GM12878 (cell line): Measurements from ENCODE around the gene CALN1.

Experiments
- EZH2 ChIP-seq: IDR thresholded peaks from 2 replicates; pipeline ENCODE4 v1.6.1; 2012; ENCODE audit warnings: low read depth, mild to moderate bottlenecking, control low read depth, inconsistent platforms, low read length, borderline replicate concordance; ENCODE audit not compliant: control insufficient read depth
- MXI1 ChIP-seq: fragments of 150-350 bp; IDR thresholded peaks from 2 replicates; pipeline ENCODE4 v1.6.1; 2011; ENCODE audit warnings: low read depth, mild to moderate bottlenecking, inconsistent platforms, low read length, improper control_type of control experiment
- NR2F1 ChIP-seq: fragments of 450-650 bp; conservative IDR thresholded peaks from 2 replicates; pipeline ENCODE4 v1.6.1; 2017; ENCODE audit warnings: mild to moderate bottlenecking
- POLR2AphosphoS5 ChIP-seq: IDR thresholded peaks from 2 replicates; pipeline ENCODE4 v1.6.1; 2011; ENCODE audit warnings: mild to moderate bottlenecking, low read length, inconsistent platforms
- SP1 ChIP-seq: IDR thresholded peaks from one replicate; pipeline ENCODE4 v1.6.1; 2011; ENCODE audit warnings: low read depth, low read length
- TF ChIP-seq, protein P1 (sequence below), 3 experiments: IDR thresholded peaks in 2 of 3; conservative IDR thresholded peaks in 1 of 3; 2 replicates each; pipeline ENCODE4 v1.5.1; 2011; ENCODE audit warnings: low read depth in 3 of 3, low read length in 3 of 3, mild to moderate bottlenecking in 3 of 3, control low read depth in 2 of 3, moderate library complexity in 2 of 3, inconsistent platforms in 1 of 3, mixed read lengths in 1 of 3; ENCODE audit not compliant: control insufficient read depth in 2 of 3, insufficient read depth in 1 of 3; ENCODE audit errors: extremely low read depth in 1 of 3

DNA sequence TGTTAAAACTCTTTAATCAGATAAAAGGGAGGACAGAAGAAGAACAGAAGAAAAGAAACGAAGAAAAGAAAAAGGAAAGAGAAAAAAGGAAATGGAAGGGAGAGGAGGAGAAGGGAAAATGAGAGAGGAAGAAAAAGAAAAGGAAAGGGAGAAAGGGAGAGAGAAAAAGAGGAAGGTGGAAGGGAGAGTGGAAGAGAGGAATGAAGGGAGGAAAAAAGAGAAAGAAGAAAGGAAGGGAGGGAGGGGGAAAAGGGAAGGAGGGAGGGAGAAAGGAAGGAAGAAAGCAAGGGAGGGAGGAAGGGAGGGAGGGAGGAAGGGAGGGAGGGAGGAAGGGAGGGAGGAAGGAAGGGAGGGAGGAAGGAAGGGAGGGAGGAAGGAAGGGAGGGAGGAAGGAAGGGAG is 305.7 kb downstream of the CALN1 start:
- TF ChIP-seq EZH2 (no peak), NR2F1 (no peak), POLR2AphosphoS5 (no peak), MXI1 (no peak), SP1 (no peak)
- TF ChIP-seq, protein P1, sequence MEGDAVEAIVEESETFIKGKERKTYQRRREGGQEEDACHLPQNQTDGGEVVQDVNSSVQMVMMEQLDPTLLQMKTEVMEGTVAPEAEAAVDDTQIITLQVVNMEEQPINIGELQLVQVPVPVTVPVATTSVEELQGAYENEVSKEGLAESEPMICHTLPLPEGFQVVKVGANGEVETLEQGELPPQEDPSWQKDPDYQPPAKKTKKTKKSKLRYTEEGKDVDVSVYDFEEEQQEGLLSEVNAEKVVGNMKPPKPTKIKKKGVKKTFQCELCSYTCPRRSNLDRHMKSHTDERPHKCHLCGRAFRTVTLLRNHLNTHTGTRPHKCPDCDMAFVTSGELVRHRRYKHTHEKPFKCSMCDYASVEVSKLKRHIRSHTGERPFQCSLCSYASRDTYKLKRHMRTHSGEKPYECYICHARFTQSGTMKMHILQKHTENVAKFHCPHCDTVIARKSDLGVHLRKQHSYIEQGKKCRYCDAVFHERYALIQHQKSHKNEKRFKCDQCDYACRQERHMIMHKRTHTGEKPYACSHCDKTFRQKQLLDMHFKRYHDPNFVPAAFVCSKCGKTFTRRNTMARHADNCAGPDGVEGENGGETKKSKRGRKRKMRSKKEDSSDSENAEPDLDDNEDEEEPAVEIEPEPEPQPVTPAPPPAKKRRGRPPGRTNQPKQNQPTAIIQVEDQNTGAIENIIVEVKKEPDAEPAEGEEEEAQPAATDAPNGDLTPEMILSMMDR (IDR thresholded peaks at IDR 0.05 in 2 of 3, conservative IDR thresholded peaks at IDR 0.05 in 1 of 3; ENCODE audit: control insufficient read depth in 2 of 3, extremely low read depth in 1 of 3, insufficient read depth in 1 of 3, low read depth in 3 of 3, low read length in 3 of 3), result no peak
